Medulla oblongata (tissue), 1 donor: Measurements from ENCODE around the gene MMP24OS.

Source experiments
- DNase-seq: peaks from one replicate; pipeline ENCODE4 v3.0.0-alpha.2; 2015; ENCODE audit errors: extremely low spot score

Gene MMP24OS

DNA sequence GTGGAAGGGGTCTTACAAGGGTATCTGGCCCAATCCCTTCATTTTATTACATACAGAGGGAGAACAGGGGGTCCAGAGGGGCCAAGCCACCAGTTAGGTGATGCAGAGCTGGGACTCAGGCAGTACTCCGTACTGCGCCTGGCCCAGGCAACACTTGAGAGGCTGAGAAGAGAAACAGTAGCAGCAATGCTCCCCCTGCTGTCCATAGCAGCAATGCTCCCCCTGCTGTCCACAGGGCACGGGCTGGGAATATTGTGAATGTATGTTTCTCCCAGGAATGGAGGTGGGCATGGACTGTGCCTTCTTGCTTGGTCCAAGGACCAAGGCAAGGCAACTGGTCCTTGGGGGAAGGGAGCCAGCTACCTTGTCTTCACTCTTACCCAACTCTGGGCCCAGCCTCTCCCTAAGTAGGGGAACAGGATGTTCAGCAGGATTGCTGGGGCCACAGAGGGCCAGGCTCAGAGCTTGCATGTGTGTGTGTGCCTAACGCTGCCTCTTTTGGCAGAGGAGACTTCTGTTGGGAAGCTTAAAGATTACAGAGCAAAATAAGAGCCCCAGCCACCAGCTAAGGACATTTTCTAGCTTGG lies 29.1 kb upstream of the MMP24OS start:
- DNase-seq, result peak; percentile 36

DNA sequence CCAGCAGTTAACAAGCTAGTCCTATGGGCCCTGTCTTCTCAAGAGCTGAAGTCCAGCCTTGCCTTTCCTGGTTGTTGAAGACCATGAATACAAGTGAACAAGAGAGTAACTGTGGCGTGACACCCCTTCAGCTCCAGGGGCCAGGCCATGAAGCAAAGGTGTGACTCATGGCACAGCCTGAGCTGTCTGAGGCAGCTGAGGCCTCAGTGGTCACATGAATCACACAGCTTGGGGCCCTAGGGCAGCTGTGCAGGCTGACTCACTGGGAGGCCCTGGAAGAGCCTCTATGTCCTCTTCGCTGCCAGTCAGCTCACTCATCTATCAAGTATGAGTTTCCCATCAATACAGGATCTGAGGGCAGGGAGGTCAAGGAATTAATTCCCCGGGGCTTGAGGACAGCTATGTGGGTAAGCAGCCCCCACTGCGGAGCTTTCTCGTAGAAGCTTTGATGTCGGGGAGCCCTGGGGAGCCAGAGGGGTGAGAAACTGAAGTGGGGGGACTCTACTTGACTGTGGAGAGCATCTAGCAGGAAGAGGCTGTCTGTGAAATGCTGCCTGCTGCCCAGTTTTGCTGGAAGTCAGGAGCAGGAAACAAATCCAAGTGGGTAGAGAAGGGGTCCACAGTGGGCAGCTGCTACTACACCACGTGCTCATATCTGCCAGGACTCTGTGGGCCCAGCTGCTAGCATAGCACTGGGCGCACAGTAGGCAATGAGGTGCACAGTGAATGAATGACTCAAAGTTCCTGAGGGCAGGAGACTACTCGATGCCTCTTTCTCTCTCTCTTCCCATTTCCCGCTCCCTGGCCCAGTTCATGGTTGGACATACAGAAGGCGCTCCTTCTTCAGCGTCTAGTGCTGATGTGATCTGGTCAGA lies 28.0 kb upstream of the MMP24OS start:
- DNase-seq, result no peak

DNA sequence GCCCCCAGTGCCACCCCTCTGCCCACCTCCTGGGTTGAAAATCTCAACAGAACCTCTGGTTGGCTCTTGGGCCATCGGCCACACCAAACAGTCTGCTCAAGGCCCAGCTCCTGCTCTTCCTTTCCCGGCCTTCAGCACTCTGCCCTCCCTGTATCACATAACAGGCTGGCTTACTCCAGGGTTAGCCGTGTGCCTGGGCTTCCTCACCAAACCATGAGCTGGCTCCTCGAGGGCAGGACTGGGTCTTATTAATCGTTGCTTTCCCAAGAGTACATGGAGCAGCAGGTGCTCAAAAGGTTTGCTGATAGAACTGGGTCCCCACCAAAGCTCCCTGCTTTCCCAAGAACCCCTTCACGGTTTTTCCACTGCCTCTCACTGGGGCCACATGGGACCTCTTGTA lies 27.0 kb upstream of the MMP24OS start:
- no peak for DNase-seq

DNA sequence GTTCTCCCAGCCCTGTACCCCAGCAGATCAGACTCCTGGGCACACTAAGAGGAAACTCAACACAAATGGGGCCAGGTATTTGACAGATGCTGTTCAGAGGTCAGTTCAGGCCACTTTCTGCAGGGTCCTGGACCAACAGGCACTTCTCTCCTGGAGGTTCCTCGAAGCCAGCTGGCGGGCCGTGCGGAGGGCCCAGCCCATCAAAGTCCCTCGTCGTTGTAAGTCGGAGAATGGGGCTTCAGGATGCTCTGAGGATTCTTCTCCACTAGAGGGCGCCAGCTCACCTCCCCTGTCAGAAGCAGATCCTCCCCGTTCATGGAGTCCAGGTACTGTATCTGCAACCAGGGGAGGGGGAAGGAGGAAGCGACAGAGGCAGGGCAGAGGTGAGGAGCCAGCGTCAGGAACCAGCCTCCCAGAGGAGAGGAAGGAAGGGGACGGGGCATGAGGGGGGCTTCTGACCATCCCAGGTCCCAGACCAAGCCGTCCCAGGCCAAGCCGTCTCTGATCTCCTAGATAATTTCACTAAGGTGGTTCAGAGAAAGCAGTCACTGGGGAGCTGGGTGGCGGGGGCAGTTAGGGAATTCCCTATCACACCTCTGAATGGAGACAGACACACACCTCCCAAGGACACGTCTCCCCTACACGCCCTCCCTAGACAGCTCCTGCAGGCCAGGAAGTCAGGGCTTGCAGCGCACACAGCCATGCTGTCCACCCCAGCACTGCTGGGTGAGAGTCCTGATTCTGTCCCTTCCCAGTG lies 26.0 kb upstream of the MMP24OS start:
- peak; percentile 79 for DNase-seq

DNA sequence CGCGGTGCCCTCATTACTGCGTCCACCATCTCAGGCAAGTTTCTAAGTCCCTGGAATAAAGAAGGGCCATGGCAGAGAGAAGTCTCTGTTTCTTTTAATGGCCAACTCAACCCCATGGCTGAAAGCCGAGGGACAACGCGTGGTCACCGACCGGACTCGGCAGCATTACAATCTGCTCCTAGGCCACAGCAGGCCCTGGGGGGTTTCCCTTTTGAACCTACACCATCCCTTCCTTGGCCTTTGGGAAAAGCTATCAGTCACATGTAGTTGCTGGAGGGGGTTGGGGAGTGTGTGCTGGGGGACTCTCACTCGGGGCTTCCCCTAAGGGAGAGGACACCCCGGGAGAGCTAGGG lies 25.4 kb upstream of the MMP24OS start:
- DNase-seq, result no peak

DNA sequence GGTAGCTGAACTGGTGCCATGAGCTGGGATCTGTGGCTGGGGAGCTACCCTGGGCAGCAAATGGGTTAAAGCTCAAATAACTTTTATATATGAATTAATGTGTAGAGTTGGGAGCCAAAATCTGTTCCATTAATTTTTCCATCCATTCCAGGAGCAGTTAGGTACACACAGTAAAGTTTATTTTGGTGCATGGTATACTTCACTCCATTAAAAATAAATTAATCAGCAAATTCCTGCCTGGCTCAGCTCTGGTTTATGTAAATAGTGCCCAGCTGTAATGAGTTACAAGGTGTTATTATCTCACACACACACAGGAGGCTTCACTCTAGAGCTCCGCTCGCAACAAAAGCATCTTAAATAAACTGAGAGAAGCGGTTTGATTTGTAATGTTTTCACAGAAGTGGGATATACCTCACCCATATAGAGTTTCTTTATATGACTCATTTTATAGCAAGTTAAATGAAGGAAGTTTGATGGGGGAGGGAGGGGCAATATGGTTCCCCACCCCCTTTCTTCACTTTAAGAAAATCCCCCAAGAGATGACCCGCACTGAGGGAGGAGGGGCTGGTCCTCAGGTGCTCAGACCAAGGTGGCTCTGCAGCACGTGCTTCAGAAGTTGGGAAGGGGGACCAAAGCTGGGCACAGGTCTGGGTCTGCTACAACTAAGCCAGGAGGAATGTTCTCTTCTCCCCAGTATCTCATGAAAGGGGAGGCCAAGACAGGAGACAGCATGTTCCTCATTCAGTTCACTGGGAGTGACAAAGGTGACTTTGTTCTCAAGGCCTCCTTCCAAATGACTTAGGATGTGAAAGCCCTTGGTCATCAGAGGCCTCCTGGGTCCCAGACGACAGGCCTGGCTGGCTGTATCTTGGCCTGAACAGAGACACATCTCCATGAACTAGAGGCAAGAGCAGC lies 24.8 kb upstream of the MMP24OS start:
- DNase-seq, result no peak

DNA sequence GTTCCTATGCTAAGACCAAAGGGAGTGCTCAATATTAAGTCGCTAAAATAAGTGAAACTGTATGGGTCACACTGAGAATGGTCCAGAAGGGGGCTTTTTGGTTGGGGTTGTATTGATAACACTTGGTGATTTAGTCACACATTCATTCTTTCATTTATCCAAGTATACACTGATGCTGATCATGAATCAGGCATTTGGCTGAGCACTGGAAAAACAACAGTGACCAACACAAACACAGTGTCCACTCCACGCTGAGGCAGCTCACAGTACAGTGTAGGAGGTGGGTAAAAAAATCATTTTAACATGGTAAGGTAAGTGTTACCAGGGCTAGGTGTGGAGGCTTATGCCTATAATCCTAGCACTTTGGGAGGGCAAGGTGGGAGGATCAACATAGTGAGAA lies 23.5 kb upstream of the MMP24OS start:
- no peak for DNase-seq

DNA sequence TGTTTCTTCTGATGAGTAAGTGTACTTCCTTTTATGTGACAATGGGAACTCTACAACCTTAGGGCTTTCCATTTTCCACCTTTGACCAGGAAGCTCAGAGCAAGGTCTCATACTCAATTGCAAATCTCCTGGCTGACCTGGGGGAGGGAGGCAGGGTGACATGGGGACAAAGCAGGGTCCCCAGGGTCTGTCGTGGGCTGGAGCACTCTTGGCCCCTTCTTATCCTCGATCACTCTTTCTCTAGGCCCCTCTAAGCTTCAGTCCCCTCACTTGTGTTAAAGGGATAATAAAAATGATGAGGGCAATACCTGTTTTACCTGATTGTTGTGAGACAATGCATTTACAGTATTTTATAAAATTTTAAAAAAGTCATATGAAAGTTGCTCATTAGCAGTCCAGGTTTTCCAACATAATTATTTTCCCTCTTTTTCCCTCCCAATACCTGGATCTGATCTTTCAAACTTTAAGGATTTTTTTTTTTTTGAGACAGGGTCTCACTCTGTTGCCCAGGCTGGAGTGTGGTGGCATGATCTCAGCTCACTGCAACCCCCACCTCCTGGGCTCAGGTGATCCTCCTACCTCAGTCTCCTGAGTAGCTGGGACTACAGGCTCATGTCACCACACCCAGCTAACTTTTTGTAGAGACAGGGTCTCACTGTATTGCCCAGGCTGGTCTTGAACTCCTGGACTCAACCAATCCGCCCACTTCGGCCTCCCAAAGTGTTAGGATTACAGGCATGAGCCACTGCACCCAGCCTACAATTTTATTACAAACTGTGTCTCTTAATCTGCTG lies 22.7 kb upstream of the MMP24OS start:
- DNase-seq, result no peak

DNA sequence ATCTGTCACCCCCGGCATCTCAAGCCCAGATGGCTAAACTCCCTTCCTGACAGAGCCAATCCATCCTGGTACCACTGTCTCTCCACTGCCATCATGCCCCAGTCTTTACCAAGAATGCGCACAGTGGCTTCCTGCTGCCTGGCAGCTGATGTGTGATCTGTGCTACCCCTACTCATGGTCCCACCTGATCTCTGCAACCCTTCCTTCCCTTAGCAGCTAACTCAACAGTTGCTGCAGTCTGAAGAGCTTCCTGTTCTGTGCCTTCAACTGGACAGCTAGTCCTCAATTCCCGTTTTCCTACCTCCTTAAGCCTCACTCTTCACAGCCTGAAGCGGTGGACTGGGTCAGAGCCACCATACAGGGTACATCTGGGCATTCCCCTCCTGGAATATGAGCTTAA lies 21.9 kb upstream of the MMP24OS start:
- DNase-seq, result no peak

DNA sequence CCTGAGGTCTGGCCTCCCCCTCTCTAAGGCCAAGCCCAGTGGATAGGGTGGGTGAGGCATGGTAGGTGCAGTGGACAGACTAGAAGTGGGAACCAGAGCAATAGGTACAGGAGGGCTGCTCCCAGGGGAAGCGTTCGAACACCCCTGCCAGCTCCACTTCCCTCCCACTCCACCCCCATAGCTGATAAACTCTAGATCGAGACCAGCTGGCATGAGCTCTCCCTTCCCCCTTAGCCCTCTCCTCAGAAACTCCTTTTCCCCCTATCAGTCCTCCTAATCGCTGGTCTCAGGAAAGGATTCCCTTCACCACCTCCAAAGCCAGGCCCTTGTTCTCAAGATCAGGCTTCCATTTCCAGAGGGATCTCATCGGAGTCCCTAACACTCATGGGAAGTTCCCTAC lies 20.3 kb upstream of the MMP24OS start:
- DNase-seq, result no peak

DNA sequence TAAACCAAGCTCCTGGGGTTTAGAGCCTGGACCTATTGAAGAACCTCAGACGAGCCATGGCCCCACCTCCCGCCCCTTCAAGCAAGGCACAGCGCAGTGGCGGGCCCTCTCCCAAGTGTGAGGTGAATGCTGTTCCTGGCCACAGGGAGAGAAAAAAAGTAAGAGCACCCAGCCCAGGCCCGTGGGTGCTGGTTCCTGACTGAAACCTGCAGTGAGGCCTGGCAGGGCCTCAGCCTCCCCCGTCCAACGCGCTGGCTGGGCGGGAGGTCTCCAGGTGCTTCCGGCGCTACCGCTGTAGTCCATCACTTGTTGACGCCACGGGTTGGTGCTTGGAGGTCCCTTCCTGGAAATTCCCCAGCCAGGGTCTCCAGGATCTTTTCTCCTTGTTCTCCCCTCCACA lies 19.8 kb upstream of the MMP24OS start:
- DNase-seq, result no peak

DNA sequence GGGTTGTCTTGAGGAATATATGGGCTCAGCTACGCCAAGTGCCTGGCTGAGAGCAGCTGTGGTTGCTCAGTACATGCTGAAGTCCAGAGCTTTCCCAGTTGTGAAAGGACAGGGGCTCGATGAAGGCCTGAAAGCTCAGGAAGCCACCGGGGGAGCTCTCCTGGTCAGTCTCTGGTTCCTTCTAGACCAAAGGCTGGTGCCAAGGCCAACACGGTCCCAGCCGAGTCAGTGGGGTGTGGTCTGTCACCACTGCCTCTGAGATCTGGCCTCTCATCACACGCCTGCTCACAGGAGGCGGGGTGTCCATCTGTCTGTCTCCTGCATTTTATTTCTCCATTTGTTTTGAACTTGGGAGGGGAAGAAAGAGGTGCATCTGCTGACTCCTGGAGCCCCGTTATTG lies 19.2 kb upstream of the MMP24OS start:
- no peak for DNase-seq

DNA sequence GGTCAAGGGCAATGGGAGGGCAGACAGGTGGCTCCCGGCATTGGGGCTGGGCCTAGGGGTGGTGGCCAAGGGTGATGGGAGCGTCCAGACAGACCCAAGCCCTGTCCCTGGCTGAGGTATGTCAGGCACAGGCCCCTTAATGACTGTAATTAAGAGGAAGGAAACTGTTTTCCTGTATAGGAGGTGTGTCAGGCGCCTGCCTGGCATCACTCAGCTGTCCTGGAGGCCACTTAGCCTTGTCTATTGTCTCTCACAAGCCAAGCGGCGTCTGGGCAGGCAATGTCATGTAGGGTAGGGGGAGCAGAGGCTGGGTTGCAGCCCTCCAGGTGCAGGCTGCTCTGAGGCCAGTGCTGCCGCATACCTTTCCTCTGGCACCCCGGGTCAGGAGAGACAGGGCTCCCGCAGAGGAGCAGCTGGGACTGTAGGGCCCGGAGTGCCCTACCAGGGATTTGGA lies 18.2 kb upstream of the MMP24OS start:
- DNase-seq, result no peak

DNA sequence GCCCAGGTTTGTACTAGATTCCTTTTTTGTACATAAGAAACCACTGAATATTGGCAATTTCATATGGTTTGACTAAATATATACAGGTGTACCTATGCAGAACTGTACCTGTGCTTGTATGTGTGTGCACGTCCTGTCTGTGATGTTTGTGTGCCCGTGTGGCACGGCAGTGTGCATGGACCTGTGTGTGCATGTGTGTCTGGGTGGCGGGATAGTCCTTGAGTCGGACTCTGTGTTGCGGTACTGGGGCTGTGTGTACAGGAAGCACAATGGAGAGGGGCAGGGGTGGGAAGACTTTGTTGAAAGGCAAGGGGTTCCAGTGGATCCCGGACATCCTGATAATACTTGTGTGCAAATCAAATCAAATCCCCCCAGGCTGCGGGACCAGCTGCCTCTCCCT lies 17.8 kb upstream of the MMP24OS start:
- no peak for DNase-seq

DNA sequence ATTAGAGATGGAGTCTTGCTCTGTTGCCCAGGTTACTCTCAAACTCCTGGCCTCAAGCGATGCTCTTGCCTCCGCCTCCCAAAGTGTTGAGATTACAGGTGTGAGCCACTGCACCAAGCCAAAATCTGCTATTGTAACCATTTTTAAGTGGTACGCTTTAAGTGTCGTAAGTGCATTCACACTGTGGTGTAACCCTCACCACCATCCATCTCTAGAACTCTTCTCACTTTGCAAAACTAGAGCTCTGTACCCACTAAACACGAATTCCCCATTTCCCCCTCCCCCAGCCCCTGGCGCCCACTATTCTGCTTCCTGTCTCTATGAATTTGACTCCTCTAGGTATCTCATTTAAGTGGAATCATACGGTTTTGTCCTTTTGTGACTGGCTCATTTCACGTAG lies 17.1 kb upstream of the MMP24OS start:
- DNase-seq, result no peak

DNA sequence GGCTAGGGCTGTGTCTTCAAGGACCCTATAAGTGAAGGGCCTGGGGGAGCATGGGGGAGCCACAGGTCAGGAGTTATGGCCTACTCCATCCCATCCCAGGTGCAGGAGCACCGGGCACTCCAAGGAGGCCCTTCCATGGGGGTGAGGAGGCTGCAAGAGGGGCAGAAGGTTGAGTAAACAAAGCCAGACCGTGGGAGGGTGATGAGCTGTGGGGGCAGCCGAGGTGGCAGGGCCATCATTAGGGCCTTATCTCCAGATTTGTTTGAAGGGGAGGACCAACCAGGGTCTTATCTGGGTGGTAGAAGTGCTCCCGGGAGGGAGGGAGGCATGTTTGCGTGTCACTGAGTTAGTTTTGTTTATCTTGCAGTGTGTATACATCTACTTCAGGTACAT lies 16.4 kb upstream of the MMP24OS start:
- DNase-seq, result no peak

DNA sequence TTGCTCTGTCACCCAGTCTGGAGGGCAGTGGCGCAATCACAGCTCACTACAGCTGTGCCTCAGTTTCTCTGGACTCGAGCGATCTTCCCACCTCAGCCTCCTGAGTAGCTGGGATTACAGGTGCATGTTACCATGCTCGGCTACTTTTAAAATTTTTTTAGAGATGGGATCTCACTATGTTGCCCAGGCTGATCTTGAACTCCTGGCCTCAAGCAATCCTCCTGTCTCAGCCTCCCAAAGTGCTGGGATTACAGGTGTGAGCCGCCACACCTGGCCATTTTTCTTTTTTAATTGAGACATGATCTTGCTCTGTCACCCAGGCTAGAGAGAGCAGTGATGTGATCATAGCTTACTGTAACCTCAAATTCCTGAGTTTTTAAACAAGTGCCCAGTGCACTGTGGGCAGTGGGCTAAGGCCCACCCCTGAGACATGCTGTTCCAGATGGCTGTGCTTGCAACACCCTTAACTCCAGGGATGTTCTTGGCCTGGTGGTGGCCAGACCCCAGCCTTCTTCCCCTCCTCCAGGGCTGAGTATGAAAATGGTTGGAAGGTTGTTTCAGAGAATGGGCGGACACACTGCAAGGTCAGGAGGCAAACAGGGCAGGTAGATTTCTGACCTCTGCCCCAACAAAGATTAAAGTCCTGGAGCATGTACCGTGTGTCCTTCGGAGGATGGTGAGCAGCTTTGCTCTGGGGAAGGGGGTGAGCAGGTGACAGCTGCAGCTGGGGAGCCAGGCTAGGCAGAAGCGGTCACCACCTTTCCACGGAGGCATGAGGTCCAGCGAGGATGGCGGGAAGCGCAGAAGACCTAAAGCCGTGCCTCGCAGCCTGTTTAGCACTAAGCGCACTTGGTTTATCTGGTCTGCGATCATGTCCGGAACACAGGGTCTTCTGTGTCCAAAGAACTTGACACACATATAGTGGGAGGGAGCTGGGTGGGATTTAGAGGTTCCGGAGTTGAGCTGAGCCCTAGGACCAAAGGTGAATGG lies 15.7 kb upstream of the MMP24OS start:
- no peak for DNase-seq

DNA sequence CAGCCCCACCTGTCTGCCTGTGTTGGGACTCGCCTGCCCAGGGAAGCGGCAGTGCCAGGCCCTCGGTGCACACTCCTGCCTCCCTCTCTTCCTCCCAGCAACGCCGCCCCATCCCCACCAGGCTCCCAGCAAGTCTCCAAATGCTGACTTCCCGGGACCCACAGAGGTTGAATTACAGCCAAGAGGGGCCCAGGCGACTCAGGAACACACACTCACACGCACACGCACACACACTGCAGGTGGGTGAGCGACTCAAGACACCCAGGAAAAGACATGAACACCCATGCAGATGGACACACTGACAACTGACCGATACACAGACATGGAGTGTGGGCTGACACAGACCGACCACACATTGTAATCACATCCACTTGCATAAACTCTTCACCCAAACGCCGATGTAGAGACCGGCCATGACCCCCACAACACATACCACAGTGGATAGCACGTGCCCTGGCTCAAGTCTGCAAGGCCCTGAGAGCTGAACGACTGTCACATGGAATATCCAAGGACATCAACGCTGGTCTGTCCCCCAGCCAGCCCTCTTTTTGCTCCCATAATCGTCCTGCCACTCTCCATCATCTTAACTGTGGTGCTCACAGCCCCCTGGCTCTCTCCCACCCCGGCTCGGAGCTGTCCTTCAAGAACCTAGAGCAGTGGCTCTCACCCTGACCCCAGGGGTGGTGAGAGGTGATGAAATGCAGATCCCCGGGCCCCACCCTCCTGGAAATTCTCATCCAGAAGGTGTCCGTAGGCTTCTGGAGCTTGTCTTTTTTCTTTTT lies 14.8 kb upstream of the MMP24OS start:
- DNase-seq, result no peak
